ENCODE results near the gene MSI2.
A peak's percentile ranks its signal among the peaks of the same experiment; 100 is the strongest.

MSI2 gene

DNA sequence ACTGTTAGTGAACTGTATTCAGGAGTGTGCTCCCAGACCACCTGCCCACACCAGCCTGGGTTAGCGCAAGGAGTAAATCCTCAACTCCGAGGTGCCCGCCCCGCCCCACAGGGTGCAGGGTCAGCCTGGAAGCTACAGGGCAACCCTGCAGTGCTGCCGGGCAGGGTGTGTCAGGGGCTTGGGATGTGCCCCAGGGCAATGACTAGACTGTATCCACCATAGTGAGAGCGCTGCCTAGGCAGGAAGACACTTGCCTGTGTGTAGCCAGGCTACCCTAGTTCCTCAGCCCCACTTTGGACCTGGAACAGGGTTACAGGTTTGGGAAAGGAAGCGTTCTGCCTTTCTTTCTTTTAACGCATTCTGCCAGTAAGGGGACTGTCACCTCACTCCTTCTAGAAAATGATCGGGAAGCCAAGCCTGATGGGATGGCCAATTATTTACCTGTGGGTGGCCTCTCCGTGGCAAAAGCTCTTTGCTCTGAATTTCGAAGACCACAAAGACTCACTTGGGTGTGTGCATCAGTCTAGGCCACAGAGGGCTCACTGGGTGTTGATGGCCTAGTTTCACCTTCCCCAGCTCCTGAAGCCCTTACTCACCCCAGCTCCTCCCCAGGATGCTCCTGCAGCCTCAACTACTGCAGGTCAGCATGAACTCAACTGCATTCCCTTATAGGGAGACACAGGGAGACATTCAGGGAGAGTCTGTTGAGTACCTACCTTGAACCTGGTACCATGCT, 397.9 kb downstream of the MSI2 start:
- DNase-seq, result no peak

DNA sequence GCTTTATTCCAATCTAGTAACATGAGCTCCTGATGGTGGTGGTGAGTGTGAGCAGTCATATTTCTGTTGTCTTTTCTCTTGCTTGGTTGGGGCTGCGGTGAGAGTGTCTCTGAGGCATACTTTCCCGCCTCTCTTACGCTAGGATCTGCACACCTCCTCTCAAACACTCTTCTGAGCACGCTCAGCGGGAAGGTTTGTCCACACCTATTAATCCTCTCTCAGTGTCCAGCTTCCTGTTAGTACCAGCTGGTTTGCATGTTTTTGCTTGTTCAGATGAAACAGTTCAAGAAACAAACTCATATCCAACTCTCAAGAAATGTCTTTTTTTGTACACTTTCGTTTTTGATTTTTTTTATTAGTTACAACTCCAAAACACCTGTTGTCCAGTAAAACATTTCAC, 399.2 kb downstream of the MSI2 start:
- no peak for DNase-seq

DNA sequence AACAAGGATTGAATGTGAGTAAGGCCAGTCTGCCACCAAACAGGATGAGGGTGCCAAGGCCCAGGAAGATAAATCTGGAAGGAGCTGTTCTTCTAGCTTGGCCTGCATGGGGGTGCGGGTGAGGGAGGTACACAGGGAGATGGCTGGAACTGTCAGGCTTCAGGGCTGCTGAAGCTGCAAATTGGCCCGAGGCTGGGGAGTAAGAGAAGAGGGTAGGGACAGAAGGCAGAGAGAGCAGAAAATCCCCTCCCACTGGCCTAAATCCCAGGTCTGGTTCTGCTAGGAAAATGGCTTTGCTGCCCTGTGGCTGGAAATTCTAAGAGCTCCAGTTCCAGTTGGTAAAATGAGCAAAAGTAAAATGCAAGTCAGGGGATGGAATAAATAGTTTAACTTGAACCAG, 400.9 kb downstream of the MSI2 start:
- no peak for DNase-seq

DNA sequence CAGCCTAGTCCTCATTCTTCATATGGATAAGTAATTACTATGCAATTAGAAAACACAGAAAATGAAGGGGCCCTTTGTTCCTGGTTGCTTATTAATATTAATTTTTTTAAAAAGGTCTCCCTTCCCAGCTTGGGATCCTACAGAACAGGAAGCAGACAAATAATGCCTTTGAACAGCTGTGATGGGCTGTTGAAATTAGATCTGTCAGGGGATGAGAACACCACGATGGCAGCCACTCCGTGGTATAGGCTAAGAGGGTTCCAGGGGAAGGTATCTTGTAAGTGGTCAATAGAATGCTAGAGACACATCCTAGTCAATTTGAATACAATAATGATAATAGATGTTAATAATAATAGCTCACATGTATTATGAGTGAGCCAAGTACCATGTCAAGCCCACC, 405.7 kb downstream of the MSI2 start:
- peak; percentile 53 for DNase-seq

DNA sequence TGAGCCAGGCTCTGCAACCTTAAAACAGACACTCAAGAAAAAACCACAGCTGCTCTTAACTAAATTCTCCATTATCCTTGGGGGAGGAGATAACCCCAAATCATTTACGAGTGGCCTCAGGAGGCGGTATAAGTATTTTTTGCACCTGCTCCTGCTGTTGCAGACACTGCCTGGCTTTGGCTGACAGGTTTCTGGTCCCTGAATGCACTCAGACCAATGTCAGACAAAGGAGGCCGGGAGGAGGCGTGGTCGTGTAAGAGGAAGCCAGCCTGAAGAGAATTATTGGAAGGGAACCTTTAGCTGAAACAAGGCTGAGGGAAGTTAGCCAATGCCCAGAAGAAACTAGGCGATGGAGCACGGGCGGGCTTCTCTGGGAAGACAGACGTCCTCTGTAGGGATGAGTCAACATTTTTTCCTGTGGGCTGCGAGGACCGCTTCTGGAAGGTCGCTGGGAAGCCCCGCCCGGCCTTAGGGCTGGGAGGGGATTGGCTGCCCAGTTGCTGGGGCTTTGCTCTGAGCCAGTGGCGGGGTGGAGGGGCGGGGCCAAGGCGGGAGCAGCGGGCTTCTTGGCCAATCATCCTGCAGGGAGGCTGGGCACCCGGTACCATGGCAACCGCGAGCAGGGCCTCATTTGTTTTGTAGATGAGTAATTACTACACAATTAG, 406.5 kb downstream of the MSI2 start:
- DNase-seq, result peak; percentile 86

DNA sequence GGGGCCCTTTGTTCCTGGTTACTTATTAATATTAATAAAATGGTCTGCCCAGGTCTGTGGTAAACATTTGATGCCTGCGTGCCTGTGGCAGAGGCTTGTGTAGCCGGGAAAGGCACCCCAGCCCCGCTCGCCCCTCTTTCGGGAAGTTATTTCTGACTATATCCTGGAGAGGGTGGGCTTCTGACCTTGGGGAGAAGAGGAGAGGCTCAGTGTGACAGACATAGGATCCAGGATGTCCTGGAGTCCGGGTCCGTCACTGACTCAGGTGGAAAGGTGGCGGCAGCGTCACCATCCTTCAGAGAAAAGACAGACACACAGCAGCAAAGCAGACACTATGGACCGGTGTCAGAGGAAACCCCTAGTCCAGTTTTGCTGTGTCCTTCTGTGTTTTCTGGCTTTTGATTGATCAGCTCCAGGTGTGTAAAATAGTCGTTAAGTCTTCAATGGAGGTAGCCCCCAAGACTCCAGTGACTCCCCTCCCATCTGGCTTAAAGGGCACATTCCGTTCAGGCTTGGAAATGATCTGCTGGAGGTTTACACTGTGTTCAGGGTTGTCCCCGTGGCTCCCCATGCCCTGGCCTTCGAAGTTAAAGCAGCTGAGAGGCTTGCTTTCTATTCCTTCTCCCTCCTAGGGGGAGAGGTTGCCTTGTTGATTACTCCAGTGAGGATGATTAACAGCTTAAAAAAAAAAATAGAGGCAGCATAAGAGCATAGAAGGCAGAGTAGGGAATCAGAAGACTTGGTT, 407.2 kb downstream of the MSI2 start:
- no peak for DNase-seq

DNA sequence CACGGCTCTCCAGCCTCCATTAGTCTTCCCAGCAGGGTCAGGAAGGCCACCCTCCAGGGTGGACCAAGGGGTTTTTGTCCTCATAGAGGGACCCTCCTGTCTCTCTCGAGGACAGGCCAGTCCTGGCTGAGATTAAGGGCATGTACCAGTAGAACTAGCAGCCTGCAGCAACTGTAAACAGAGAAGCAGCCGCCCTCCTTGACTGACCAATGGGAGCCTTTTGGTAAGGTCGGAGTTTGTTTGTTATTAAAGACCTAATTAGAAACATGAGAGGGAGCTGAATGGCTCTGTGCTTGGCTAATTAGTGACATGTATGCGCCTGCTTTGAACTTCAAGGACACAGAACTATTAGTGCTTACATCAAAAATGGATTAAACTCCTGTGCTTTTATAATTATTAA, 408.8 kb downstream of the MSI2 start:
- DNase-seq, result peak; percentile 36

DNA sequence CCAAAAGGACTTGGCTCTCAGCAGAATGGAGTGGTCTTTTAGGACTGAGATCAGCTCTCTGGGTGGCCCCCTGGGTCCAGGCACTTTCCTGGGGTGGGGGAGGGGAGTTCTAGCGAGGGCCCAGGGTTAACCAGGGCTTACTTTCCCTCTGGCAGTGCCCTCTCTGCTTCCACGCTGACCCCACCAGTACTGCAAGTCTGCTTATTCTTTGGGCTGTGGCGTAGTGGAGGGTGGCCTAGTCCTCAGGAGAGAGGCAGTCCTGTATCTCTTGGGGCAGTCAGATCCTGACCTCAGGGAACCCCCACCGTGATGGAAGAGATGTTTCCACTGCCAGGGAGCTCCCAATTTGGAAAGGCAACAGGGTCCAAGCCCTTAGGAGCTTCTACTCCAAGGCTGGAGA, 409.4 kb downstream of the MSI2 start:
- DNase-seq, result no peak

DNA sequence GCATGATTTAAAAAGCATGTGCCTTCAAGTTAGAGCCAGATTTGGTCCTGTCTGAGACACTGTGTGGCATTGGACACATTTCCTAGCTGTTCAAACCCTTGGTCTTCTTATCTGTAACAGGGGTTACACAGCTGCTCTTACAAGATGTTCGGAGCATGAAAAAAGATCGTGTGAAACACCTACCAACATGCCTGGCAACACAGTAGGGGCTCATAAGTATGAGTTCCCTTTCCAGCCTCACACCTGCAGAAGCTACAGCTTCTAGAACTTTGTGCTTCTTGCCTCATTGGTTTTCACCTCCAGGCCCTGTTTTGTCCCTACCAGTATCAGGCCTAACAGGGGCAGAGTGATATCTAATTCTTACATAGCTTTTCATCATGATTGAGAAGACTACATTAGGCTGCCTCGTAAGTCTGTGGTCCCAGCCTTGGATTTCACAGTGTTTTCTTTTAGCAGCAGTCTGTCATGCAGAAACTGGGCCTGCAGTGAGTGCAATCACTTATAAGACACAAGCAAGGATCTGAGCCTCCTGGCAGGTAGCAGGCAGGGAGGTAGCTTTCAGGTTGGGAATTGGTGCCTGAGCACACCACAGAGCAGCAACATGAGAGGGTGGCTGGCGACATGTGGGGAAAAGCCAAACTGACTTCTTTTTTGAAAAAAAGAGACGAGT, 410.0 kb downstream of the MSI2 start:
- no peak for DNase-seq

DNA sequence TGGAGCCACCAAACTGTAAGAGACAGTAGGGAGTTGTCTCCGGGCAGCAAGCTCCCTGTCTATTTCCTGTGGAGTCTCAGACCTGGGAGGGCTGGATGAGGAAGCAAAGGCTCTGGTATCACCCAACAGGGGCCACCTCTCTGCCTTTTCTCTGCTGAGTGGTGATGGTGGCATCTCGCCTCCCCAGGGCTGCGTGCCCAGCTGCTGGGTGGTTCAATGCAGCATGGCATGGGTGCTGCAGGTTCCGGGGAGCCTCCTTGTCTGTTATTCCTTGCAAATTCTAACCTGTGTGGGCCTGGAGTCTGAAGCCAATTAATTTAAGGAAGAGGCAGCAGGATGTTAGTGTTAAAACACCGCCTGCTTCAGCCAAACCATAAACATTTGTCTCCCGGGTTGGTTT, 410.6 kb downstream of the MSI2 start:
- no peak for DNase-seq

DNA sequence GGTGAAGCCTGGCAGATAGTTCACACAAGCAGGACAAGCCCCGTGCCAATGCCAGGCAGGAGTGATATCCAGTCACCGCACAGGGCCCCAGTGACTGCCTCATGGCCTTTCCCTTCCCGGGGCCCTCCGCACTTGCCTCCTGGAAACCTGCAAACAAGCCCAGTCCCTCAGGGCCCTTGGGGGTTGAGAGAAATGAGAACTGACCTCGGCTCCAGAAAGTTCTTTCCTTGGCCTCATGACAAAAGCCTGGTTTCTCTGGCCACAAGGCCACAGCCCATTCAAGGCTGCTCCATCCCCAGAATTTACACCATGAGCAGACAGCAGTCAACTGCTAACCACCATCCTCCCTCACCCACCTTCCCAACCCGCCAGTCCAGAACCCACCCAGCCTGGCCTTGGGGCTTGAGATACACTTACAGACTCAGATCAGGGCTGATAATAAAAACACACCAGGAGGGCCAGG, 411.2 kb downstream of the MSI2 start:
- no peak for DNase-seq

DNA sequence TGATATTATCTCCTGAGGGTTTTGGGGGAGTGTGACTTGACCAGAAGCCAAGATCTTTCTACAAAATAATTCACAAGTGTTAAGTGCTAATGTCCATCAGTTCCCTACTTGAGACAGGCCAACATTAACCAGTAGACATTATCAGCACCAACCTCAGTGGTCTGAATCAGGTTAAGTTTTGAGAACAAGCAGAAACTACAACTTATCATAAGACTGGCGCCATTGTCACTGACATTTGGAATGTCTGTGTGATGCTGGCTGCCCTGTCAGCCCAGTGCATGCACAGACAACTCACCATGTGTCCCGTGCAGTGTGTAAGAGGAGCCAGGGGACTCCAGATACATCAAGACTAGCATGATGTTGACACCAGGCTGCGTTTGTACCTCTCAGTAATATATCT, 412.0 kb downstream of the MSI2 start:
- no peak for DNase-seq

DNA sequence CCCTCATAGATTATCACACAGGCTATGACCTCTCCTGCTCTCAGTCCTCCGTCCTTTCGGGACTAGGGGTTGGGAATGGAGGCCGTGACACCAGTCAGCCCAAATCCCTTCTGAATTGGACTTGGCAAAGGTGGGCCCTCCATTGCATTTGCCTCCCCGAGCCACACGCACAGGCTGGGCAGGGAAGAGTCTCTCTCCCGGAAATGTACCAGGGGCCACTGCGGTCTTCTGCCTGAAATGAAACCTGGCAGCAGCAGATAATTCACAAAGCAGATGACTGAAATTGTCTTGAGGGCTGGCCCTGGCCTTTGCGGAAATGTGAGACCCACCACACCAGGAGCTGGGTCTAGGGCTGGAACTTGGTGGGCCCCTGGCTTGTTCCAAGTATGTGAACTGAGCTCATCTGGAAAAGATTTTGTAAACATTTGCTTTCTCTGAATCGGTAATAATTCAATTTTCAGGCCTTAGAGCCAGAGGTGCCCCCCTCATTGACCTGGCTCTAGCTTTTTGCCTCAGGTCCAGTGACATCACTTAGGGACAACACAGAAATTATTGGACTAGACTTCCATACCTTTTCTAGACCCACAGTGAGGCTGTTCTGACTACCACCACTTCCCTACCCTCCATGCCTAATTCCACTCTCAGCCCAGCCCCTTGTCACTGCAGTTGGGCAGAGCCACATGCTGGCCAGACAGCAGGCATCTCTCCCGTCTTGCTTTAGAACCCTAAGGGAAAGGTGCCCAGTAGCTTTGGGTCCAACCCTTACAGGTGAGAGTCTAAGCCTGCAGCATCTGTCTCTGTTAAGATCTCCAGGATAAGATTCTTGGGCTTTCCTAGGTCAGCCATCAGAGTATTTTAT, 413.6 kb downstream of the MSI2 start:
- DNase-seq, result no peak

DNA sequence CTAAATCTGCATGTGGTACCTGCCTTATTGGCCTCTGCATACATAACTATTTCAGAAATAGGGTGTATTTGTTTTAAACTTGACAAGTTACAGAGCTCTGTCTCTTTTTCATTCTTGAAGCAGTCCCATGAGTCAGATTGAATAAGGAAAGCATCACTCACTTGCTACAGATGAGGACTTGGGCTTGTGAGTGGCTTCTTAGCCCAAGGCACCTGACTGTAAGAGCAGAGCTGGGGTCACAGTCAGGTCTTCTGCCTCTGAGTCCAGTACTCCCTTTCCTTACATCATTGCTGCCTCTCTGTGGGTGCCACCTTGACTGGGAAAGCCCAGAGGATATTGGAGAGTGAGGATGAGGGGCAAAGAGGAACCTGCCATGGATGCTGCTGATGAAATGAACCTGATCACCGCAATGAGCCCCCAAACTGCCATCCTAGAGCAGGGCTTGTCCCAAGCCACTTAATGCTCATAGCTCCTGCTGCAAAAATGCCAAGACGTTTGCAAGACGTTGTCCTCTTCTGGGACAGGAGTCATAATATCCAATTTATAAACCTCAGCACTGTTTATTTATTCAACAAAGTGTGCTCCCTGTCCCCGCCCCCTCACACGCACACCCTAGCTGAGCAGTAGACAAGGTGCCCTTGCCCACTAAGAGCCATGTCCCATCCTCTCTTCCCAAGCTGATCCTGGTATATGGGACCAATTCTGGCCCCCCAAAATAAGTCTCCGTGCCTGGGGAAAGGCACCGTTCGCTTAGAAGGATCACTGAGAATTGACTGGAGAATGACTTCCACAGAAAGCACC, 414.6 kb downstream of the MSI2 start:
- DNase-seq, result no peak

DNA sequence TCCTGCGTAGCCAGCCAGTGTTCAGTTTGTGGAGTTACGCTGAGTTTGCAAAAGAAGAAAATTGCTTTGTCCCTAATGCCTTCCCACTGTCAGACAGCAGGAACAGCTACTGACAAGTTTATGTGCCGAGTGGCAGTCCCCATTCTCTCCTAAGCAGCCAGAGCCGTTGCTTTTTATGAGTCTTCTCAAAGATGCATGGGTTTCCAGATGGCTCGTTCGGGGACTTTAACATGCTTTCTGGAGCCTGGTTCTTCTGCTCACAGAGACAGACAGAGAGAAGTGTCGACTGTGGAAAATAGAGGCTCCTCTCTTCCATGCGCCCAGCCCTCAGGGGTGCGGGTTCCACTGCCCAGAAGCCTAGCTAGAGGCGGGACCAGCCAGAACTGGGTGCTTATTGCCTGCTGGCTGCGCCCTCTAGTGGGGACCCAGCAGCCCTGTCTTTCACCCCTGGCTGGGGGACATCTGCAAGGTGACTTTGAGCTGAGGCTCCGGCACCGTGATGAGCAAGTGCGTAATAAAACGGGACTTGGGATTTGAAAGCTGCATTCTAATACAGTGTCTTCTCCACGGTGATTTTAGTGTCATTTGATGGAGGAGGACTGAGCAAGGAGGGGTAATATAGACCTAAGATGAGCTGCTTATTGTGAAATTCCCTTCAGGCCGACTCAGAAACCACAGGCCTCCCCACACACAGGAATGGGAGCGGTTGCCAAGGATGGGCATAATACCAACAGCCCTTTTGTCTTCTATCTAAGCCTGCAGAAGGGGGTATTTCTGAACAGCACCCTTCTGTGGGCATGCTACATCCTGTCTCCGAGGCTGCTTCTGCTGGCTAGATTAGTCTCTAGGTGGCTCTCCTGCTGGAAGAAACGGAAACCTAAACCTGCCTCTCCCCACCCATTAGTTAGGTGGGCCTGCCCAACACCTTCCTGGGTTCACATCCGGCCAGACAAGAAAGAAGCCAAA, 415.6 kb downstream of the MSI2 start:
- DNase-seq, result peak; percentile 62

DNA sequence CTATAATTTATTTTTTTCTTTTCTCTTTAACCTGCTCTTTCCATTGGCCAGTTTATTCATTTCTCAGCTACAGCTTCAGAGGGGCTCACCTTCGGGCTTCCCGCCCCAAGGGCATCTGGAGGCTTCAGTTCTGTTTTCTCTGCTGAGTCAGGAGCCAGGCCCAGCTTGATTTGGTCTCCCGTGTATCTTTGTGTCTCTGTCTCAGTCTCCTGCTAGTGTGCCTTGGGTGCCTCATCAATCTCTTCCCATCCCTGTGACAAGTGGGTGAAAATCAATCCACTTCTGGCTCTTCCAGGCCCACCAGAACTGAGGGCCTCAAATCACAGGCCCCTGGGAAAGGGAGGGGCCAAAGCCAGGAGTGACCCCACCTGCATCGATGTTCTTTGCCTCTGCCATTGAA, 416.6 kb downstream of the MSI2 start:
- DNase-seq, result no peak

DNA sequence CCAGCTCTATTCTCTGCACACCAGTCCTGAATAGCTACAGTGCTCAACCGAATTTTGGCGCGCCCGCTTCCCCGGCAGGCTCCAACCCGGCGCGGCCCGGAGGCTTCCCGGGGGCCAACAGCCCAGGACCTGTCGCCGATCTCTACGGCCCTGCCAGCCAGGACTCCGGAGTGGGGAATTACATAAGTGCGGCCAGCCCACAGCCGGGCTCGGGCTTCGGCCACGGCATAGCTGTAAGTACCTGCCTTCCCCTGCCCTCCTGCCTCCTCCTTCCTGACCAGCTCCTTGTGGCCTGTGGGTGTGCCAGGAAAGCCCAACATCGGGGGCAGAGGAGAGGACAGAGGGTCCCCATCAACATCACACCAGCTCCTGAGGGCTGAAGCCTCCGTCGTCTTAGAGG, 418.6 kb downstream of the MSI2 start:
- DNase-seq, result no peak

DNA sequence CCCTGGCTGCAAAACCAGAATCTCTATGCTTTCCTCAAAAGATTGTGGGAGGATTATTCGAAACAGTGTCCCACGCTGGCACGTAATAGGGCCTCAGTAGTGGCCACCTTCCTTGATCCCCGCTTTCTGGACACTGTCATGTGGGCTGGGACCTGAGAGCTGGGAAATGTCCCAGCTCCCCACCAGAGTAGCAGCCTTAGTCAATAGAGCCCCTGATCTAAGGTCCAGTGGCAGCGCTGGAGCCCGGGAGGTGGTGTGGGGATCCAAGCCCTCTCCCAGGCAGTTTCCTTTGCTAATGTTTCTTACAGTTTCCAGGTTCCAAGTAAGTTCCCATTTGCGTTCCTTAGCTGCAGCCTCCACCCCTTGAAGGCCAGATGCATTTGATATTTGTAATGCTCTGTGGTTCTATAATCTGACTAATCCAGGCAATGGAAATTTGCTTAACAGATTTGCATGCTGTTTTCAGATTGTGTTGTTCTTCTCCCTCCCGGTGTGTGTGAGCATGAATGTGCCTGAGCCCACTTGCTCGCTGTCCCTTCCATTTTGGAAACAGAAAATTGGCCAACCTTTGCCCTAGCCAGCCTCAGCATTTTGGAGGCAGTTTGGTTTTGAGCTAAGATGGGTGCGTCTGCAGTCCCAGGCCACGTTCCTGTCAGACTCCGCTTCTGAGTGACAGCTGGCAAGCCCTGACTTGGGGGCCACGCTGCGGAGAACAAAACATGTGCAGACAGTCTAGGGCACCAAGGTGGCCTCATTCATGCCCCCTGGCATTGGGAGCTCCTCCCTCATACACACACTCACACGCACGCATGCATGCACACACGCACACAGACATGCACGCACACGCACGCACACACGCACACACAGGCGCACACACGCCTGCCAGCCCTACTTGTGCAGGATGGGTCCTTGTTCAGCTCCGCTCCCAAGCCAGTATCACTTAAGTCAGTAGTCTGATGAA, 419.4 kb downstream of the MSI2 start:
- DNase-seq, result no peak

DNA sequence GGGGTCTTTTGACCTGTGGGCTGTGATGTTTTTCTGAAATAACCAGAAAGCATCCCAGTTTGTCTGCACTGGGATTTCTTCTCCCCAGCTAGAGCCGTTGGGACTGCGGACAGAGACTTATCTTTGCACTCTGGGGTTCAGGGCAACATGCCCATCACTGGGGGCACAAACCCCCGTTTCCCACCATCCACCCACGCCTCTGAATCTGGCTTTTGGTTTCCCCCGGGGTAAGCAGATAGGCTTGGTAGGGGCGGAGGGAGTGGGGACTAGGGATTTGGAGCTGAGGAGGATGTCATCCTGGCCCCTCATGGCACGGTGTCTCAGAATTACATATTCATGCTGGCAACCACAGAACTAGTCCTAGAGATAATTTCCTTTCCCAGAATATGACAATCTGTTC, 420.2 kb downstream of the MSI2 start:
- DNase-seq, result no peak

Measured in NCI-H1092 treated with DMSO at 0.1 percent for 48 hours (cell line).